Measurements from ENCODE around the gene POLDIP2. TPM values are rescaled to one million over a fixed set of nuclear protein-coding genes. Genes with fewer than 3 reads are reported as not detected.

Gene POLDIP2
- polyA plus RNA-seq, 1 donor = 60.7 TPM

DNA sequence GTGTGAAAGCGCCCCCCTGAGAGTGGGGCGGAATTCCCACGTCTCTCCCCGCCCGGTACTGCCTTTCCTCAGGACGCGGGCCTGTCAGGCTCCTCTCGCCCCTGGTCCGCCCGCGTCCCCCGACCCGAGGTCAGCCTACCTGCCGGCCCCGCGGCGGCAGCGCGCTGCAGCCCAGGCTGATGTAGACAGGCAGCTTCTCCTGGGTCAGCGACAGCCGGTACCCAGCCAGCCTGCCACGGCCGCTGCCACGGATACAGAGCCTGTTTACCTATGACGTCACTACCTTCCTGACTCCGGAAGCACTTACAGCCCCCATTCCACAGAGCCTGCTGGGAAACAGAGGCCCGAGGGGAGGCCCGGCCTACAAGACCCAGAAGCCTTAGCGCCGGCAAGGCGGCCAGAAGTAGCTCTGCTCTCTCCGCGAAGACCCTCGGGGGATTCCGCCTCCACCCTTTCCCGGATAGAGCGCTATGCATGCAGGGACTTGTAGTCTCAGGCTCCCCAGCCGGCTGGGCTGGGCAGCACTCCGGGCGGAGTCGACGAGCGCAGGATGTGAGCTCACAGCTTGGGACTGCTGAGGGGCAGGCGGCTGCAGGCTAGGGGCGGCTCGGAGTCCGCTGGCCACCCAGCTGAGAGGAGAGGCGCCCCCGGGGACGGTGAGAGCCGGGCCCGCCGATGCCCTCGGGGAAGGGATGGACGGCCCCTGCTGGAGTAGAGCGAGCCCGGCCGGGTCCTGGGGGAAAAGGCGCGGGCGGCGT lies 21.9 kb downstream of the POLDIP2 start, which contains the start of the genes IFT20 and TNFAIP1:
Gene IFT20, minus strand, starts transcription at position 272 of the 758 bp plus-strand sequence. CDS start 3,487 bp downstream, outside the sequence.
Gene TNFAIP1, plus strand, starts transcription at position 561 of the 758 bp plus-strand sequence. CDS start 3,761 bp downstream, outside the sequence.
- peak; percentile 100 for DNase-seq

DNA sequence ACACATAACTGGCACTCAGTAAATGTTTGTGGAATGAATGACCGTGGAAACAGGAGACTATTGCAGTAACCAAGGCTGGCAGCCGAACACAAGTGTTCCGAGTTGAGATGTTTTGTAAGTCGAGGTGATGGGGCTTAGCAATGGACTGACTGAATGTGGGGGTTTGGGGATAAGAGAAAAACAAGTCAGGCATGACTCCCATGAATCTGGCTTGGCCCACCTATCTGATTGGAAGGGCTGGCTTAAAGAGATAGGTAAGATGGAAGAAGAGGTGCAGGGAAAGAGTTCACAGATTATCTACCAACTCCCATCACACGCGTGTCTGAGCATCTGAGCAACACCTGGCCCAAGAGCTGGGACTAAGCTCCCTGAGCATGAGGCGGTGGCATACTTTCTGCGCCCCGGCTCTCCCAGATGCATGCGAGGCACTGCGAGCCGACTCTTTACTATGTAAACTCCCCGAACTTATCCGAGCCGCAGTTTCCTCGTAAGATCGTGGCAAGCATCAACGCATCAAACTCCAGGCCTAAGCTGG lies 22.6 kb downstream of the POLDIP2 start:
- DNase-seq = no peak

- no peak for DNase-seq
Measured at GRCh38 chr17:28334171-28334570, 23.2 kb downstream of the POLDIP2 start.

DNA sequence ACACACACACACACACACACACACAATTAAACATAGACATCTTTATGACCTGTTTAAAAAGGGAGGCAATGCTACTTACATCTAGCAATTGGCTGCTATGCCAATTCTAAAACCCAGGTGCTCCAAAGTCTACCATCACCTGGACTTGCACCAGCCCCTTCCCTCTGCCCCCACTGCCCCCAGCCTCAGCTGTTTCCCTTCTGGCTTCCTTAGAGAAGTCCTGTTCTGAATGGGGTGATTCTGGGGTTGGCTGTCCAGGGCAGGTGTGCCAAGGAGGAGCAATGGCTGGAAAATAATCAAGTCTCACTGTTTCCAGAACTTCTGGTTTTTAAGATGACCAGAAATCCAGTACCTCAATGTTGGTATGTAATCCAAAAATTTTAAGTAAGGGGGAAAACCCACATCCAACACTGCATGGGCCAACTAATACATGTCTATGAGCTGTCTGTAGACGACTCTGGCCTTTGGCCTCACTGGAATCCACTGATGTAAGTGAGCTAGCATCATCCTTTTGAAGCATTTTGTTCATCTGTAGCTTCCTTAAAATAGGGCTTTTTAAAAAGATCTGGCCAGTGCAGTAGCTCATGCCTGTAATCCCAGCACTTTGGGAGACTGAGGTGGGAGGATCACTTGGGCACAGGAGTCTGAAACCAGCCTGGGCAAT lies 24.1 kb downstream of the POLDIP2 start:
- no peak for DNase-seq

GRCh38 chr17:28331891-28332420 lies 25.4 kb downstream of the POLDIP2 start:
- no peak for DNase-seq

- no peak for DNase-seq
Measured at GRCh38 chr17:28330671-28331070, 26.7 kb downstream of the POLDIP2 start.

GRCh38 chr17:28328325-28328724 lies 29.0 kb downstream of the POLDIP2 start:
- DNase-seq = no peak

DNA sequence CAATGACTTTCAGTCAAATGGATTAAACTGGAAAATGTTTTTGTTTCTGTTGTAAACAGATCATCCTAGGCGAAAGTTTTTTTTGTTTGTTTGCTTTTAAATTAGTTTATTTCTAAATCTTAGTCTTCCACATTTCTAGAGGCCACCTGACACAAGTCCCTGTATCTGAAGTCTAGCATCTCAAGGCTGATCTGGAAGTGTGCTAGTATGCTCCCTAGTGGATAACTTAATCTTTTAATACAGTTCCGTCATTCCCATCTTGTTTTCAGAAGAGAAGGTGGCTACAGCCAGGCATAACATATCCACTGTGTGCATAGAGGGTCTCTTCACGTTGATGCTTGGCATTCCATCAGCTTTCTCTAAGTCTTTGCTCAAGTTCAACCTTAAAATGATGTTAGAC lies 29.6 kb downstream of the POLDIP2 start:
- DNase-seq = no peak

DNA sequence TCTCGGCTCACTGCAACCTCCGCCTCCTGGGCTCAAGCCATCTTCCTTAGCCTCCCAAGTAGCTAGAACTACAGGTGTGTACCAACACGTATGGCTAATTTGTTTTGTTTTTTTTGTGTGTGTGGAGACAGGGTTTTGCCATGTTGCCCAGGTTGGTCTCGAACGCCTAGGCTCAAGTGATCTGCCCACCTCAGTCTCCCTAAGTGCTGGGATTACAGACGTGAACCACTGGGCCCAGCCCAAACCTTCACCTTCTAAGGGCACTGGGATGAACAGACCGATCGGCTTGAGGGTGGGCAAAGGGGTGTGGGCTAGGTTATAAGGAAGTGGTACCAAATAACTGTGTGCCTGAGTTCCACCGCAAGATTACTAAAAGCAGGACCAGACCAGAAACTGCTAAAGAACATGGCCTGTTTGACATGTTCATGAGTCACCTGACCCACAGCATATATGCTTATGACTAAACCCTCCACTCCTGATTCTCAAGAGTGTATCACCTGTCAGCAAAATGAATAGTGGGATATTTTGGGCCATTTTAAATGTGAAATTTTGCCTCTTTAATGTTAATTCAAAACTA lies 30.2 kb downstream of the POLDIP2 start:
- no peak for DNase-seq

- no peak for DNase-seq
Measured at GRCh38 chr17:28326114-28326513, 31.2 kb downstream of the POLDIP2 start.

DNA sequence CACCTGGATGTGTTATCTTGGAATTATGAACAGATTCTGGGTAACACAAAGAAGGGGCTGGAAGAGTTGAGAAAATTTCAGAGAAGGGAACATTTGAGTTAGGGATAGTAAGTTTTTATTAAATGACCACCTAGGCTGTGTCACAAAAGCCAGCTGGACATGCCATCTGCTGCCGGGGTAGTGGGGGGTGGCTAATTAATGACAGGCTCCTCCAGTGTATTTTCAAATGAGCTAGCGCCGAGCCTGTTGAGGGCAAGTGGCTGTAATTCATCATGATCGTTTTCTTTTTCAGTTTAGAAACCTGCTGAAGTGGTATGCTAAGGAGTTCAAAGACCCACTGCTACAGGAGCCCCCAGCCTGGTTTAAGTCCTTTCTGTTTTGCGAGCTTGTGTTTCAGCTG lies 32.1 kb downstream of the POLDIP2 start:
- DNase-seq = no peak

- DNase-seq = no peak
Measured at GRCh38 chr17:28324781-28325180, 32.5 kb downstream of the POLDIP2 start.

DNA sequence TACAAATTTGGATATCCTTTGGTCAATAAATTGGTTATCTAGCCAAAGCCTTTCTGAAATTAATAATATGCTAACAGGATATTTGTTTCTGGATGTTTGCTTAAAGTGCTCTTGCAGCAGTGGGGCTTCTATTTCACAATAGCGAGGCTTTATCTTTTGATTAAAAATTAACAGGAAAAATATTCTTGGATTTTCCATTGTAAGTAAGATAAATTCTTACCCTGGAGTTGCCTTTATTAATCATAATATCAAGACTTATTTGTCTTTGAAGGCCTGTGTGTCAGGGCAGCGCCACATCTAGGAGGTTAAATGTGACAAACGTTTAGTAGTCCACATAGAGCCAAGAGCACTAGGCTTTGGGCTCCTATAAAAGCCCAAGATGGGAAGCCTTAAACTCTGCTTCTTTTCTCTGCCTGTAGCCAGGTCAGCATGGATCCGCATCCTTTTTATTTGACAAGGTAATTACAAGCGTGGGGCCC lies 33.0 kb downstream of the POLDIP2 start:
- DNase-seq = no peak

DNA sequence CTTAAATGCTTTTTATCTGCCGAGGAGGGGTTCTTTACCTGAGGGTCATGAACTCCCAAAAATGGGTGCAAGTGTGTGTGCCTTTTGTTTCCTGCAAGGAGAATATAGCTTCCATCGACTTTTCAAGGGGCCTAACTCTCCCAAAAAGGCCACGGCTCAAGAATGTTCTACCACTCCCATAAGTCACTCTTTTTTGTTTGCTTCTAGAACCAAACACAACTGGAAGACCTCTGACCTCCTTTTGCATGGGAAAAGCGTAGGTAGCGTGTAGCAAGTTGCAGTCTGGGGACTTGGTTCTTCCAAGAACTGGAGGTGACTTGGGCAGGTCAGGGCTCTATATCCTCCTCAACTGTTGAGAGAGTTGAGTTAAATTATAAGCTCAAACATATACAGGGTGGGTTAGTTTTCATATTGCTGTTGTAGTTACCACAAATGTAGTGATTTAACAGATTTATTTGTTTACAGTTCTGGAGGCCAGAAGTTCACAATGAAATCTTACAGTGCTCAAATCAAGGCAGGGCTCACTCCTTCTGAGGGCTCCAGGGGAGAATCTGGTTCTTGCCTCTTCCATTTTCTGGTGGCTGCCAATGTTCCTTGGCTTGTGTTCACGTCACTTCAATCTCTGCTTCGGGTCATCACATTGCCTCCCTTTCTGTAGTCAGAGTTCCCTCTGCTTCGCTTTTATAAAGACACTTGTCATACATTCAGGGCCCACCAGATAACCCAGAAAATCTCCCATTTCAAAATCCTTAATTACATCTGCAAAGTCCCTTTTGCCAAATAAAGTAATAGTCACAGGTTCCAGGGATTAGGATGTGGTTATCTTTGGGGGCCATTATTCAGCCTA lies 36.9 kb downstream of the POLDIP2 start:
- no peak for DNase-seq

DNA sequence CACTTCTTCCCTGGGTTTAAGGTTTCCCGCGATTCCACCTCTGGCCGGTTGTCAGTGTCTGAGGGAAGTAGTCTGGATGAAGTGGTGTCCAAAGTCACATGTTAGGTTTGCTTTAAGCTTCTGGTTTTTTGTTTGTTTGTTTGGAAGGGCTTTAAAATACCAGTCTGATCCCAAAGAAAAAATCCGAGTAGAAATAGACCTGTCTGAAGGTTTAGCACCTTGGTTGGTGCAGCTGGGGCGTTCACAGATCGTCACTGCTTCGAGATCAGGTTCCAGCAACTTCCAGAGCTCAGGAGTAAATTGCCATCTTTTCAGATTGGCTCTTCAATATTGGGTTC lies 37.8 kb downstream of the POLDIP2 start:
- no peak for DNase-seq

DNA sequence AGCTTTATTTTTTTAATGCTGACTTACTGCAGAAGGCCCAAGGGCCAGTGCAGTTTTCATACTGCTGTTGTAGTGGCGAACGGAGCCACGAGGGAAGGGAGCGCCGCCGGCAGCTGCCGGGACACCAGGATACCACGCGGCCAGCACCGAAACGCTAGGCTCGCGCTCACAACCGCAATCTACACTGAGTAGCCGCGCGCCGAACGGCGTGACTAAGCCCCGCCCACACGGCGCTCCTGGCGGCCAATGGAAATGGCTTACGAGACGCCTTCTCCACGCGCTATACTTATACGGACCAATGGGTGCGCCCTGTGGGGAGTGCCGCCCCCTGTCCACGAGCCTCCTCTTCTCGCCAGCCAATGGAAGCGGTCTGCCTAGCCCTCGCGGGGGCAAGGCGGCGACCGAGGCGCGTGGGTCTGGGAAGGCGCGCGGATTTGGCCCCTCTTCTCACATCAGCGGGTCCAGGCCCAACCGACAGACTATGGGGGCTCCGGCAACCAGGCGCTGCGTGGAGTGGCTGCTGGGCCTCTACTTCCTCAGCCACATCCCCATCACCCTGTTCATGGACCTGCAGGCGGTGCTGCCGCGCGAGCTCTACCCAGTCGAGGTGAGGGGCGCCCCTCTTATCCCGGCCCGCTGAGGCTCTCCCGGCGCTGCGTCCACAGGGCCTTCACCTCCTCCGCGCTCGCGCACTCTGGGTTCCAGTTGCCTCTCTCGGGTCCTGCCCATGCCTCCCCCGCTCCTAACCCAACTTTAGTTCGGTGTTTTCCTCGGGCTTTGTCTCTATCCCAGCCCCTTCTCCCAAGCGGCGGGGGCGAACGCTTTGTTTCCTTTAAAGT lies 38.3 kb downstream of the POLDIP2 start, which contains the start of gene TMEM97:
Gene TMEM97, plus strand, starts transcription at position 442 of the 839 bp plus-strand sequence. Its CDS starts 40 bp downstream, at position 482.
- DNase-seq = peak; percentile 96

DNA sequence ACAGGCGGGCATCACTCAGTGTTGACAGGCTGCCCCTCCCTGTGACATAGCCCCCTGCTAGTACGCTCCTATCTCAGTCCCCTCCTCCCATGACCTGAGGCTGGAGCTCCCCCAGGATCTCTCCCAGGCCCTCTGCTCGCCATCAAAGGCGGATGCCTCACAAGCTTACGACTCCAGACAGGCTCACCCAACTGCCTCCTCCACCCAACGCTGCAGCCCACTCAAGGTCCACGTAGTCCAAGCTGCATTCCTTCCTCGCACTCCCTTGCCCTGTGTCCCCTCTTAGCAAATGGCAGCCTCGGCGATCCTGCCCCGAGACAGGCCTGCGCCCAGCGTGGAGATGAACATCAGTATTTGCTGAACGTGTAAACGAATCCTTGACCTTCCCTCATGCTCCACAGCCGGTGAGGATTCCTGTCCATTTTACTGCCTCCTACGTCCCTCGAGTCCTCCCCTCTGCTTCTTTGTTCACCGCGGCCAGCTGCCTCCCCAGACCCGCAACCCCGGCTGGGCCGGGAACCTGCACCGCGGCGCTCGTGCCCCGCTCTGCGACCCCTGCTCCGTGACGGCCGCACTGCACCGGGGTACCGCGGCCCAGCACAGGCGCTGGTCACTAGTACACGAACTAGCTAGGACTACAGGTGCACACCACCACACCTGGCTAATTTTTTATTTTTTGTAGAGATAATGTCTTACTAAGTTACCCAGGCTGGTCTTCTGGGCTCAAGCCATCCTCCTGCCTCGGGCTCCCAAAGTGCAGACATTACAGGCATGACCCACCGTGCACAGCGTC lies 39.2 kb downstream of the POLDIP2 start:
- DNase-seq = no peak

GRCh38 chr17:28317099-28317965 lies 40.0 kb downstream of the POLDIP2 start:
- no peak for DNase-seq

Data from hindlimb muscle (tissue), 1 donor.